K562 (cell line): ENCODE data around the gene CELF4.

Experiments
- MAZ ChIP-seq, 2 experiments: fragments of 450-650 bp in 1 of 2; sonication (generic) in 1 of 2; formaldehyde crosslinking; IDR thresholded peaks in 1 of 2; conservative IDR thresholded peaks in 1 of 2; 2 replicates each; pipeline versions ENCODE4 v1.4.0 to v1.5.0; 2020; ENCODE audit warnings: mild to moderate bottlenecking in 1 of 2, missing genetic modification reagents in 1 of 2
- ZNF384 ChIP-seq: IDR thresholded peaks from 2 replicates; pipeline ENCODE4 v1.6.1; 2012; ENCODE audit warnings: low read depth, low read length, improper control_type of control experiment

DNA sequence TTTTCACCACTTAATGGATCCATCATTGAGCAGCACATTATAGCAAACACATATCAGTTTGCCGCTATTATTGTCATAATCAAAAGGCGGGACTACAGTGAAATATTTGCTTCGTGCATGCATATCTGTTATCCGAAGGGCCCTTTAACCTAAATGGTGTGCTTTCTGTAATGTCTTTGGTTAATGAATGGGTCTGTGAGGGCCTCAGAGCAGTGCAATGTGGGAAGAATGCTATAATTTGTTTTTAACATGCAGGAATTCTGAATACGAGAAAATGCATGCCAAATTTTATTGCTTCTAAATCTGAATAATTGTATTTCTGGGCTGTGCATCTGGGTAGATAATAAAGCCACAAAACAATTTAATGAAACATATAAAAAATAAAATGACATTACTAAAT, 32.8 kb upstream of the CELF4 start:
- TF ChIP-seq MAZ (CRISPR knock-in tag; conservative IDR thresholded peaks at IDR 0.05 in 1 of 2, IDR thresholded peaks at IDR 0.05 in 1 of 2) (no peak), ZNF384 (no peak)
